CD4-positive, alpha-beta memory T cell (primary cell): Measurements from ENCODE around the gene ATP2C2. TPM values are rescaled to one million over a fixed set of nuclear protein-coding genes. Genes with fewer than 3 reads are reported as not detected.

Experiments used
- CTCF ChIA-PET: fragments of 350-600 bp; sonication (Branson Sonifier 250); formaldehyde crosslinking; loops from one replicate; lab custom pipeline; 2021; ENCODE audit warnings: inconsistent platforms; ENCODE audit not compliant: partially characterized antibody; lab: Charles Lee
- POLR2A ChIA-PET: fragments of 350-600 bp; sonication (Branson Sonifier 250); formaldehyde crosslinking; loops from one replicate; lab custom pipeline; 2021; ENCODE audit not compliant: partially characterized antibody; lab: Charles Lee
- DNase-seq, 5 donors: peaks; one replicate each; pipeline versions ENCODE4 v3.0.0 to v3.0.0-alpha.2; 2020 to 2022; ENCODE audit warnings: mixed read lengths in 1 of 5
- H3K27ac ChIP-seq: one replicate; pipeline ENCODE4 v1.7.0; 2013; ENCODE audit warnings: low read depth, low read length
- H3K27me3 ChIP-seq: 2 replicates; pipeline ENCODE4 v1.7.0; 2013; ENCODE audit warnings: mild to moderate bottlenecking, low read length, moderate library complexity; ENCODE audit not compliant: insufficient read depth
- H3K36me3 ChIP-seq: 2 replicates; pipeline ENCODE4 v1.7.0; 2013; ENCODE audit warnings: mild to moderate bottlenecking, low read length, moderate library complexity; ENCODE audit not compliant: insufficient read depth
- H3K4me1 ChIP-seq: 2 replicates; pipeline ENCODE4 v1.7.0; 2013; ENCODE audit warnings: mild to moderate bottlenecking, low read length, moderate library complexity; ENCODE audit not compliant: insufficient read depth
- H3K4me3 ChIP-seq, 2 donors: one replicate each; pipeline ENCODE4 v1.7.0; 2013; ENCODE audit warnings: low read length in 2 of 2, mild to moderate bottlenecking in 1 of 2
- H3K9me3 ChIP-seq, 2 donors: one replicate each; pipeline ENCODE4 v1.7.0; 2013; ENCODE audit warnings: low read length in 2 of 2, control low read depth in 1 of 2; ENCODE audit not compliant: control insufficient read depth in 1 of 2
- H3K27ac Mint-ChIP-seq, 7 donors: one replicate each; pipeline ENCODE4 v1.8.0; 2020 to 2021; ENCODE audit warnings: mixed read lengths in 7 of 7, mild to moderate bottlenecking in 6 of 7, inconsistent platforms in 3 of 7, moderate library complexity in 3 of 7
- H3K27me3 Mint-ChIP-seq, 2 donors: one replicate each; pipeline ENCODE4 v1.8.0; 2020 to 2021; ENCODE audit warnings: mixed read lengths in 2 of 2
- H3K36me3 Mint-ChIP-seq, 2 donors: one replicate each; pipeline ENCODE4 v1.8.0; 2020 to 2021; ENCODE audit warnings: mixed read lengths in 2 of 2, inconsistent platforms in 1 of 2, mild to moderate bottlenecking in 1 of 2
- H3K4me1 Mint-ChIP-seq, 4 donors: one replicate each; pipeline ENCODE4 v1.8.0; 2020 to 2021; ENCODE audit warnings: mixed read lengths in 4 of 4, mild to moderate bottlenecking in 1 of 4
- H3K4me3 Mint-ChIP-seq, 8 donors: one replicate each; pipeline ENCODE4 v1.8.0; 2020 to 2021; ENCODE audit warnings: mixed read lengths in 8 of 8, mild to moderate bottlenecking in 7 of 8, moderate library complexity in 6 of 8, inconsistent platforms in 3 of 8
- H3K9me3 Mint-ChIP-seq, 8 donors: one replicate each; pipeline ENCODE4 v1.8.0; 2020 to 2021; ENCODE audit warnings: mixed read lengths in 8 of 8, mild to moderate bottlenecking in 5 of 8, inconsistent platforms in 3 of 8, moderate library complexity in 1 of 8
- intact Hi-C: fragments of 100-400 bp; cut with micrococcal nuclease; formaldehyde crosslinking; loops from one replicate; pipeline ENCODE4 v1.15.1; 2023
- polyA plus RNA-seq, 2 donors: library from polyadenylated mRNA; unstranded; fragments of 300-500 nt; fragmentation: Illumina TruSeq; gene quantifications; one replicate each; pipeline ENCODE4 v1.2.3, GENCODE V29; 2021
- total RNA-seq, 2 experiments: library from RNA; stranded (reverse); gene quantifications; one replicate each; pipeline ENCODE4 v1.2.3, GENCODE V29; 2021

Gene ATP2C2
- total and polyA plus RNA-seq, 4 experiments from 2014 or later: not detected

DNA sequence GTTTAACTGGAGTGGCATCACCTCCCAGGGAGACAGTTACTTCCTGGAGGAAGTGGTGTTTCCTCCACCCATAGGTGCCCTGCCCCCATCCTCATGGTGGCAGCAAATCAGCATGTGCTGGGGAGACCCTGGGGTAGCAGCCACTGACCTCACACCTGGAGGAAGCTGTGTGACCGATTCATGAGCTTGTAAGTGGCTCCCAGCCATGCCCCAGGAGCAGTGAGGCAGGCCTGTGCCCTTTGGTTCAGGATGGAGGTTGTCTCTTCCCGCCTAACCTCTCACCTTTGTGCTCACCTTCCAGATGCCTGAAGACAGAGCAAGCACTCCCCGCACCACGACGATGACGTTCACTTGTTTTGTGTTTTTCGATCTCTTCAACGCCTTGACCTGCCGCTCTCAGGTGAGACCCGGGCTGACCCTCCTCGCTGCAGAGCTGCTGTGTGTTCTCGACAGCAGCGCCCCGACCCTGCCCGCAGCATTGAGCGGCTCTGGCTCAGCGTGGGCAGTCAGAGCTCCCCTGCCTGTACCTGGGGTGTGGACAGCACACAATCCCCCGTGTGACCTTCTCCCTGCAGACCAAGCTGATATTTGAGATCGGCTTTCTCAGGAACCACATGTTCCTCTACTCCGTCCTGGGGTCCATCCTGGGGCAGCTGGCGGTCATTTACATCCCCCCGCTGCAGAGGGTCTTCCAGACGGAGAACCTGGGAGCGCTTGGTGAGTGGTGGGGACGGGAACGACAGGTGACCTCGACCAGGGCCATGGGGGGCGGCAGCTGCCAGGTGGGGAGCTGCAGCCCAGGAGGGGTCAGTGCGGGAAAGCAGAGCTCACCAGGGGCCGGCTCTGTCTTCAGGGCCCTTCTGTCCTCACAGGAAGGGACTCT lies 93.3 kb downstream of the ATP2C2 start:
- DNase-seq: no peak
- peak overlapping the region in 1 of 7 donors; percentile 22 for H3K27ac Mint-ChIP-seq
- ChIA-PET POLR2A (no interaction called here), CTCF (no interaction called here)
- no peaks in the 10 kb centered on the region for H3K4me1 ChIP-seq
- peaks cover 8% of the 10 kb centered on the region for H3K36me3 ChIP-seq
- H3K27me3 Mint-ChIP-seq: no peaks in the 10 kb centered on the region
- H3K36me3 Mint-ChIP-seq: peaks cover 32 to 36% of the 10 kb centered on the region in 2 donors
- intact Hi-C loops: no loop called here
- peaks cover 0 to 11% (median 3%) of the 10 kb centered on the region in 8 donors for H3K9me3 Mint-ChIP-seq
- H3K4me3 Mint-ChIP-seq: peak overlapping the region in 1 of 8 donors; percentile 0
- H3K4me1 Mint-ChIP-seq: peaks cover 0 to 2% (median 0%) of the 10 kb centered on the region in 4 donors
- H3K4me3 ChIP-seq: no peak overlapping the region
- H3K27me3 ChIP-seq: no peaks in the 10 kb centered on the region
- no peak overlapping the region for H3K27ac ChIP-seq
- H3K9me3 ChIP-seq: no peaks in the 10 kb centered on the region

DNA sequence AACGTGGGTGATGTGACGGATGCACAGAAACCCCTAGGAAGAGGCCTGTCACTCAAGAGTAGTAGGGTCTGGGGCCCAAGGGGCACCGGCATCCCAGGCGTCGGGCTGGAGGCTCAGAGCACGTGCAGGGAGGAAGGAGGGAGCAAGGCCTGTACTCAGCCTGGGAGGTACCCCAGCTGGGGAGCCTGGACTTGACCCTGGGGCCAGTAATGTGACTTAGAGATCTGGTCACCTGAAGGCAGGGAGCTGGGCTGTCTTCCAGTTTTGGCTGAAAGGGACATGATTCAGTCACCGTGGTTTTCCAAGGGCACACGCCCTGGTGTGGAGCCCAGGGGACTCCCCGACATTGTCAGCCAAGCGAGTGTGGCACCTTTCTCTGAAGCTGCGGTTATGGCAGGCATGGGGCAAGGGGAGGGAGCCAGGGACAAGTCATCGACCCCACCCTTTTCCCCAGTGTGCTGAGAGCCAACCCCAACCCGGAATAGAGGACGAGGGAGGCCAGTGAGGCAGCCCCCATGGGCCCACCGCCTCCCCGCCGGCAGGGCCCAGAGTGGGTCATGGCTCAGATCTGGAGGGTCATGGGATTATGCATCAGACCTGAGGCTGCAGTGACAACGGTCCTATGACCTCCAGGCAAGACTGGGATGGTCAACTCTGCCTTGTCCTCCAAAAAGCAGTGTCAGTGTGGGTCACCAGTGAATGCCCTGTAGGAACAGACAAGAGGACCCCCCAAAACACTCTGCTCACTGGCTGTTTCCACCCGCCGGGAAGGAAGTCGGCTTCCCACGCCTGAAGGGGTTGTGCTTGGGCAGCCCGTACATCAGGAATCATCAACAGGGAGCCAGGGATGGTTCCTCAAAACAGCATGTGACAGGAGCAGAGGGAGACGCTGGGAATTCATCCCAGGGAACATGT lies 94.2 kb downstream of the ATP2C2 start:
- Mint-ChIP-seq H3K4me1 (peaks cover 0 to 2% (median 0%) of the 10 kb centered on the region in 4 donors), H3K27ac (no peak overlapping the region), H3K27me3 (no peaks in the 10 kb centered on the region), H3K36me3 (peaks cover 40 to 45% of the 10 kb centered on the region in 2 donors), H3K4me3 (no peak overlapping the region), H3K9me3 (peaks cover 0 to 19% (median 6%) of the 10 kb centered on the region in 8 donors)
- Histone ChIP-seq H3K4me3 (no peak overlapping the region), H3K27ac (no peak overlapping the region), H3K36me3 (peaks cover 8% of the 10 kb centered on the region), H3K4me1 (no peaks in the 10 kb centered on the region), H3K27me3 (no peaks in the 10 kb centered on the region), H3K9me3 (peaks cover 1 to 4% of the 10 kb centered on the region in 2 donors)
- intact Hi-C loops: no loop called here
- DNase-seq: no peak
- CTCF ChIA-PET: no interaction called here
- POLR2A ChIA-PET: no interaction called here

DNA sequence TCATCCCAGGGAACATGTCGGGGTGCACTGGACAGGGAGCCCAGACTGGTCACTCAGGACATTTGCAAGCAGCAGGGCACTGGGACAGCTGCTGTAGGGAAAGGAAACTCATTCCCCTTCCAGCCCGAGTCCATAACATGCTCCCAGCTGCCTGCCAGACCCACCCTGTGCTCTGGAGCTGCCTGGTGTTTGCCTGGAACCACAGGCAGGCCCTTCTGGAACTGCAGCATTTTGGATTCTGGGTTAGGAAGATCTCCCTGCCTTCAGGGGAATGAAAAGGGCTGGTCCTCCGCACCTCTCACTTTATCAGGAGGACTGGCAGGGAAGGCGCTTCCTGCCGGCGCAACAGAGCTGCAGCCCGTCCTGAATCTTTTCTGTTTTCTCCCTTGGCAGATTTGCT lies 94.9 kb downstream of the ATP2C2 start:
- no peak overlapping the region for H3K4me3 ChIP-seq
- intact Hi-C loops: no loop called here
- no peak overlapping the region for H3K4me3 Mint-ChIP-seq
- H3K9me3 Mint-ChIP-seq: peaks cover 0 to 23% (median 9%) of the 10 kb centered on the region in 8 donors
- POLR2A ChIA-PET: no interaction called here
- CTCF ChIA-PET: no interaction called here
- no peaks in the 10 kb centered on the region for H3K27me3 Mint-ChIP-seq
- no peak for DNase-seq
- no peak overlapping the region for H3K27ac Mint-ChIP-seq
- H3K9me3 ChIP-seq: peaks cover 6 to 7% of the 10 kb centered on the region in 2 donors
- no peaks in the 10 kb centered on the region for H3K27me3 ChIP-seq
- H3K27ac ChIP-seq: no peak overlapping the region
- H3K36me3 Mint-ChIP-seq: peaks cover 46 to 52% of the 10 kb centered on the region in 2 donors
- H3K4me1 Mint-ChIP-seq: peaks cover 0 to 2% (median 0%) of the 10 kb centered on the region in 4 donors
- H3K36me3 ChIP-seq: peaks cover 8% of the 10 kb centered on the region
- H3K4me1 ChIP-seq: no peaks in the 10 kb centered on the region

DNA sequence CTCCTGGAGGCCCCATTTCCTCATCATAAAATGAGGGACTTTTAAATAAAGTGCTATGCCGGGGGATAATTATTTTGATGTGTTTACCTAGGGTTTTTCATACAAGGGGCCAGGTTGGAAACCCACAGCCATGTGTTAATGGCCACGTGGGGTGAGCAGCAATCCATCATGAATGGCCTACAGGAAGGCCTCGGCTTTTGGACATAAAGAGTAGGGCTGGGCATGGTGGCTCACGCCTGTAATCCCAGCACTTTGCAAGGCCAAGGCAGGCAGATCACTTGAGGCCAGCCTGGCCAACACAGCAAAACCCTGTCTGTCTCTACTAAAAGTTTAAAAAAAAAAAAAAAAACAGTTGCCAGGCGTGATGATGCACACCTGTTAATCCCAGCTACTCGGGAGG lies 95.8 kb downstream of the ATP2C2 start:
- no peak overlapping the region for H3K4me3 Mint-ChIP-seq
- ChIA-PET CTCF (interaction anchor here (1.3 kb wide), 1 partner anchor 15 kb away, joined by 3 read pairs; no protein-coding TSS in a partner anchor), POLR2A (no interaction called here)
- no peaks in the 10 kb centered on the region for H3K27me3 Mint-ChIP-seq
- H3K4me1 ChIP-seq: no peaks in the 10 kb centered on the region
- no peak overlapping the region for H3K27ac Mint-ChIP-seq
- peaks cover 0 to 23% (median 9%) of the 10 kb centered on the region in 8 donors for H3K9me3 Mint-ChIP-seq
- peaks cover 0 to 2% (median 0%) of the 10 kb centered on the region in 4 donors for H3K4me1 Mint-ChIP-seq
- peaks cover 6 to 7% of the 10 kb centered on the region in 2 donors for H3K9me3 ChIP-seq
- intact Hi-C loops: no loop called here
- peaks cover 8% of the 10 kb centered on the region for H3K36me3 ChIP-seq
- H3K27ac ChIP-seq: no peak overlapping the region
- H3K36me3 Mint-ChIP-seq: peaks cover 53 to 56% of the 10 kb centered on the region in 2 donors
- no peaks in the 10 kb centered on the region for H3K27me3 ChIP-seq
- H3K4me3 ChIP-seq: no peak overlapping the region
- DNase-seq: no peak

DNA sequence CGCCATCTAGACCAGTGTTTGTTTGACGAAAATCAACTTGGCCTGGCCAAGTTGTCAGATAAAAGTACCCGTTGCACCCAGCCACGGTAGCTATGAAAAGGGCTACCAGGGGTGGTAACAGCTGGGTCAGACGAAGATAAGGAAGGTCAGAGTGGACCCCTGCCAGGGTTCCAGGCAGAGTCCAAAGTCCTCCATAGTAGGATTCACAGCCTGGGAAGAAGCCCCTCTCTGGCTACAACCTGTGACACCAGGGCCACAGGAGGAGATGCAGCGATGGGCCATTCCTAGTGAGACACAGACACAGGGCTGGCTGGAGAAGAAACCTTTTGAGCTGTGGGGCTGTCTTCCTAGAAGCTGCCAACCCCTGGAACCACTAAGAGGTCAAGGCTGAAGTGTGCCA lies 96.8 kb downstream of the ATP2C2 start:
- Histone ChIP-seq H3K4me3 (no peak overlapping the region), H3K9me3 (peaks cover 6 to 7% of the 10 kb centered on the region in 2 donors), H3K36me3 (peaks cover 8% of the 10 kb centered on the region), H3K4me1 (no peaks in the 10 kb centered on the region), H3K27ac (no peak overlapping the region), H3K27me3 (no peaks in the 10 kb centered on the region)
- no peak overlapping the region for H3K27ac Mint-ChIP-seq
- POLR2A ChIA-PET: no interaction called here
- no peak for DNase-seq
- CTCF ChIA-PET: interaction anchor here (1.3 kb wide), 1 partner anchor 14 kb away, joined by 3 read pairs; no protein-coding TSS in a partner anchor
- H3K4me3 Mint-ChIP-seq: no peak overlapping the region
- intact Hi-C loops: no loop called here
- peaks cover 0 to 23% (median 9%) of the 10 kb centered on the region in 8 donors for H3K9me3 Mint-ChIP-seq
- H3K27me3 Mint-ChIP-seq: no peaks in the 10 kb centered on the region
- H3K36me3 Mint-ChIP-seq: peaks cover 52 to 56% of the 10 kb centered on the region in 2 donors
- peaks cover 0 to 2% (median 0%) of the 10 kb centered on the region in 4 donors for H3K4me1 Mint-ChIP-seq

DNA sequence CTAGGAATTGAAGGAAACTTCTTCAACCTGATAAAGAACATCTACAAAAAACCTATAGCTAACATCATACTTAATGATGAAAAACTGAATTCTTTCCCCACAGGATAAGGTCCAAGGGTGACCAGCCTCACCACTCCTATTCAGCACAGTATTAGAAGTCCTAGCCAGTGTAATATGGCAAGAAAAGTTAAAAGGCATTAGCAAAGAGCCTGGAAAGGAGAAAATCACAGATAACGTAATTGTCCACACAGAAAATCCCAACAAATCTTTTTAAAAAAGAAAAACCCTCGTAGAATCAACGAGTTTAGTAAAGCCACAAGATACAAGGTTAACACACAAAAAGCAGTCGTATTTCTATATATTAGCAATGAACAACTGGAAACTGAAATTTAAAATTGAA lies 98.4 kb downstream of the ATP2C2 start:
- POLR2A ChIA-PET: no interaction called here

DNA sequence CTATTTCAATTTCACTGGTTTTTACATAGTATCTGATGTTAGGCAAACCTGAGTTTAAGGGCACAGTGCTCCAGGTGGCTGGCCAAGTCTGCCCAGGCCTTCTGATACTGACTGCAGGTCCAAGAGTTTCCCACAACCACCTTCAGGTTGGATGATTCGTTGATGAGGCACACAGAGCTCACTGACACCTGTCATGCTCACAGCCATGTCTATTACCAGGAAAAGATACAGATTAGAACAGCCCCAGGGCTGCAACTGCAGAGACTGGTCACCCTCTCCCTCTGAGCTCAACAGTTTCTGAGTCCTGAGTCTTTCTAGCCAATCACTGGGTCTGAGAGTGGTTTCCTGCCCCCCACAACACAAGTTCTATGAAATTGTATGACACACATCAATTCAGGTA lies 98.9 kb downstream of the ATP2C2 start:
- no peaks in the 10 kb centered on the region for H3K4me1 ChIP-seq
- H3K4me3 Mint-ChIP-seq: no peak overlapping the region
- ChIA-PET POLR2A (no interaction called here), CTCF (no interaction called here)
- peaks cover 8% of the 10 kb centered on the region for H3K36me3 ChIP-seq
- intact Hi-C loops: no loop called here
- H3K27ac Mint-ChIP-seq: no peak overlapping the region
- H3K9me3 Mint-ChIP-seq: peaks cover 0 to 23% (median 10%) of the 10 kb centered on the region in 8 donors
- H3K27me3 Mint-ChIP-seq: no peaks in the 10 kb centered on the region
- H3K27me3 ChIP-seq: no peaks in the 10 kb centered on the region
- H3K4me3 ChIP-seq: no peak overlapping the region
- H3K27ac ChIP-seq: no peak overlapping the region
- peaks cover 45 to 55% of the 10 kb centered on the region in 2 donors for H3K36me3 Mint-ChIP-seq
- H3K4me1 Mint-ChIP-seq: no peaks in the 10 kb centered on the region
- H3K9me3 ChIP-seq: peaks cover 6 to 7% of the 10 kb centered on the region in 2 donors
- DNase-seq: no peak

More for the DNA sequence above, 98.4 kb downstream of the ATP2C2 start:
- Histone ChIP-seq H3K36me3 (peaks cover 8% of the 10 kb centered on the region), H3K27ac (no peak overlapping the region), H3K27me3 (no peaks in the 10 kb centered on the region), H3K4me3 (no peak overlapping the region), H3K9me3 (peaks cover 6 to 7% of the 10 kb centered on the region in 2 donors), H3K4me1 (no peaks in the 10 kb centered on the region)
- Mint-ChIP-seq H3K27ac (no peak overlapping the region), H3K4me3 (no peak overlapping the region), H3K36me3 (peaks cover 41 to 55% of the 10 kb centered on the region in 2 donors), H3K9me3 (peaks cover 0 to 23% (median 9%) of the 10 kb centered on the region in 8 donors), H3K4me1 (no peaks in the 10 kb centered on the region), H3K27me3 (no peaks in the 10 kb centered on the region)
- CTCF ChIA-PET: no interaction called here
- no peak for DNase-seq
- intact Hi-C loops: no loop called here
